ENCODE measurements around the gene TMEM54.

- TF ChIP-seq POLR2A (IDR thresholded peaks at IDR 0.05) (no peak), CTCF (IDR thresholded peaks at IDR 0.05) (no peak)
These were observed 32.3 kb downstream of the TMEM54 start for GRCh38 chr1:32868806-32869455.

Data from lower leg skin (tissue), 3 donors.